GM12878 (cell line): ENCODE data around the gene FAAP100.

Source experiments
- CBX3 ChIP-seq: fragments of 200-600 bp; sonication (generic); IDR thresholded peaks from 2 replicates; pipeline ENCODE4 v1.6.1; 2016; ENCODE audit warnings: low read depth, borderline replicate concordance
- E2F4 ChIP-seq: IDR thresholded peaks from 2 replicates; pipeline ENCODE4 v1.6.1; 2012; ENCODE audit warnings: low read depth, low read length, improper control_type of control experiment
- EZH2 ChIP-seq: IDR thresholded peaks from 2 replicates; pipeline ENCODE4 v1.6.1; 2012; ENCODE audit warnings: low read depth, mild to moderate bottlenecking, control low read depth, inconsistent platforms, low read length, borderline replicate concordance; ENCODE audit not compliant: control insufficient read depth
- HDAC6 ChIP-seq: fragments of 200-600 bp; sonication (generic); IDR thresholded peaks from one replicate; pipeline ENCODE4 v1.8.0; 2017; ENCODE audit warnings: antibody characterized with exemption; ENCODE audit not compliant: unreplicated experiment
- MEF2A ChIP-seq: IDR thresholded peaks from 2 replicates; pipeline ENCODE4 v1.6.1; 2011; ENCODE audit warnings: low read depth, mild to moderate bottlenecking, low read length, moderate library complexity; ENCODE audit not compliant: insufficient read depth
- NR2C2 ChIP-seq: IDR thresholded peaks from 2 replicates; pipeline ENCODE4 v1.6.1; 2011; ENCODE audit warnings: borderline replicate concordance, low read depth; ENCODE audit not compliant: control insufficient read depth, insufficient read length
- SREBF2 ChIP-seq: IDR thresholded peaks from 2 replicates; pipeline ENCODE4 v1.6.1; 2012; ENCODE audit warnings: mild to moderate bottlenecking, low read length
- TF ChIP-seq, protein P1 (sequence below), 3 experiments: IDR thresholded peaks in 2 of 3; conservative IDR thresholded peaks in 1 of 3; 2 replicates each; pipeline ENCODE4 v1.5.1; 2011; ENCODE audit warnings: low read depth in 3 of 3, low read length in 3 of 3, mild to moderate bottlenecking in 3 of 3, control low read depth in 2 of 3, moderate library complexity in 2 of 3, inconsistent platforms in 1 of 3, mixed read lengths in 1 of 3; ENCODE audit not compliant: control insufficient read depth in 2 of 3, insufficient read depth in 1 of 3; ENCODE audit errors: extremely low read depth in 1 of 3

- TF ChIP-seq EZH2 (no peak), CBX3 (no peak), NR2C2 (no peak), MEF2A (no peak), E2F4 (no peak), HDAC6 (no peak), SREBF2 (no peak)
- TF ChIP-seq, protein P1, sequence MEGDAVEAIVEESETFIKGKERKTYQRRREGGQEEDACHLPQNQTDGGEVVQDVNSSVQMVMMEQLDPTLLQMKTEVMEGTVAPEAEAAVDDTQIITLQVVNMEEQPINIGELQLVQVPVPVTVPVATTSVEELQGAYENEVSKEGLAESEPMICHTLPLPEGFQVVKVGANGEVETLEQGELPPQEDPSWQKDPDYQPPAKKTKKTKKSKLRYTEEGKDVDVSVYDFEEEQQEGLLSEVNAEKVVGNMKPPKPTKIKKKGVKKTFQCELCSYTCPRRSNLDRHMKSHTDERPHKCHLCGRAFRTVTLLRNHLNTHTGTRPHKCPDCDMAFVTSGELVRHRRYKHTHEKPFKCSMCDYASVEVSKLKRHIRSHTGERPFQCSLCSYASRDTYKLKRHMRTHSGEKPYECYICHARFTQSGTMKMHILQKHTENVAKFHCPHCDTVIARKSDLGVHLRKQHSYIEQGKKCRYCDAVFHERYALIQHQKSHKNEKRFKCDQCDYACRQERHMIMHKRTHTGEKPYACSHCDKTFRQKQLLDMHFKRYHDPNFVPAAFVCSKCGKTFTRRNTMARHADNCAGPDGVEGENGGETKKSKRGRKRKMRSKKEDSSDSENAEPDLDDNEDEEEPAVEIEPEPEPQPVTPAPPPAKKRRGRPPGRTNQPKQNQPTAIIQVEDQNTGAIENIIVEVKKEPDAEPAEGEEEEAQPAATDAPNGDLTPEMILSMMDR (IDR thresholded peaks at IDR 0.05 in 2 of 3, conservative IDR thresholded peaks at IDR 0.05 in 1 of 3; ENCODE audit: control insufficient read depth in 2 of 3, extremely low read depth in 1 of 3, insufficient read depth in 1 of 3, low read depth in 3 of 3, low read length in 3 of 3): no peak
These were observed 33.9 kb upstream of the FAAP100 start for GRCh38 chr17:81586096-81586495.
